ENCODE data around the gene TRIML1. TPM values are rescaled to one million over a fixed set of nuclear protein-coding genes. Genes with fewer than 3 reads are reported as not detected.

Gene TRIML1
- total and polyA plus RNA-seq, 2 donors (not counting 1 experiment from before 2014, with no cell fraction given): not detected

GRCh38 chr4:188110741-188111471, 28.3 kb upstream of the TRIML1 start:
- H3K27me3 Mint-ChIP-seq: no peaks in the 10 kb centered on the region
- WGBS (ENCODE audit: insufficient coverage): 35% methylated on average over 2 of the region's 7 CpGs
- TF ChIP-seq, protein P1, sequence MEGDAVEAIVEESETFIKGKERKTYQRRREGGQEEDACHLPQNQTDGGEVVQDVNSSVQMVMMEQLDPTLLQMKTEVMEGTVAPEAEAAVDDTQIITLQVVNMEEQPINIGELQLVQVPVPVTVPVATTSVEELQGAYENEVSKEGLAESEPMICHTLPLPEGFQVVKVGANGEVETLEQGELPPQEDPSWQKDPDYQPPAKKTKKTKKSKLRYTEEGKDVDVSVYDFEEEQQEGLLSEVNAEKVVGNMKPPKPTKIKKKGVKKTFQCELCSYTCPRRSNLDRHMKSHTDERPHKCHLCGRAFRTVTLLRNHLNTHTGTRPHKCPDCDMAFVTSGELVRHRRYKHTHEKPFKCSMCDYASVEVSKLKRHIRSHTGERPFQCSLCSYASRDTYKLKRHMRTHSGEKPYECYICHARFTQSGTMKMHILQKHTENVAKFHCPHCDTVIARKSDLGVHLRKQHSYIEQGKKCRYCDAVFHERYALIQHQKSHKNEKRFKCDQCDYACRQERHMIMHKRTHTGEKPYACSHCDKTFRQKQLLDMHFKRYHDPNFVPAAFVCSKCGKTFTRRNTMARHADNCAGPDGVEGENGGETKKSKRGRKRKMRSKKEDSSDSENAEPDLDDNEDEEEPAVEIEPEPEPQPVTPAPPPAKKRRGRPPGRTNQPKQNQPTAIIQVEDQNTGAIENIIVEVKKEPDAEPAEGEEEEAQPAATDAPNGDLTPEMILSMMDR (IDR thresholded peaks at IDR 0.05): no peak
- TF ChIP-seq EZH2 (IDR thresholded peaks at IDR 0.05; ENCODE audit: borderline replicate concordance, insufficient read depth, low read depth, low read length, poor library complexity, severe bottlenecking): no peak
- Histone ChIP-seq H2AFZ (ENCODE audit: insufficient read depth, low read depth, low read length, poor library complexity, severe bottlenecking) (no peak overlapping the region), H3K4me2 (replicated peaks; ENCODE audit: low read depth, low read length, poor library complexity, severe bottlenecking) (no peak overlapping the region), H3K4me1 (ENCODE audit: control insufficient read depth in 2 of 2, insufficient read depth in 2 of 2, low read length in 2 of 2) (no peaks in the 10 kb centered on the region), H3K27me3 (replicated peaks in 1 of 4; ENCODE audit: control extremely low read depth in 1 of 4, control insufficient read depth in 3 of 4, insufficient read depth in 4 of 4, low read length in 3 of 4) (no peaks in the 10 kb centered on the region), H4K20me1 (ENCODE audit: control insufficient read depth, insufficient read depth, low read length, poor library complexity, severe bottlenecking) (no peaks in the 10 kb centered on the region), H3K79me2 (ENCODE audit: control insufficient read depth, insufficient read depth, low read length) (no peaks in the 10 kb centered on the region), H3K27ac (ENCODE audit: low read length in 2 of 2) (no peak overlapping the region), H3K9ac (ENCODE audit: low read length) (no peak overlapping the region), H3K9me3 (ENCODE audit: control extremely low read depth in 1 of 3, control insufficient read depth in 2 of 3, insufficient read depth in 1 of 3, low read length in 2 of 3) (peaks cover 0 to 17% (median 0%) of the 10 kb centered on the region in 3 donors), H3K36me3 (replicated peaks in 1 of 2; ENCODE audit: control extremely low read depth in 1 of 2, control insufficient read depth in 1 of 2, extremely low read depth in 1 of 2, insufficient read depth in 2 of 2, low read length in 1 of 2) (no peaks in the 10 kb centered on the region), H3K4me3 (ENCODE audit: control extremely low read depth in 1 of 5, extremely low read depth in 1 of 5, insufficient read depth in 1 of 5, low read depth in 2 of 5, low read length in 4 of 5) (no peak overlapping the region)
- ChIA-PET POLR2A (no interaction called here), CTCF (no interaction called here)
- ATAC-seq (ENCODE audit: low read depth): no peak
- no peak overlapping the region for H3K4me3 Mint-ChIP-seq
- peaks cover 2% of the 10 kb centered on the region for H3K9me3 Mint-ChIP-seq (ENCODE audit: insufficient read depth)
- intact Hi-C loops (cut with micrococcal nuclease): no loop called here
- no peaks in the 10 kb centered on the region for H3K4me1 Mint-ChIP-seq
- no peak overlapping the region for H3K27ac Mint-ChIP-seq
- no peak for DNase-seq

- H3K4me3 Mint-ChIP-seq: no peak overlapping the region
- Histone ChIP-seq H3K9ac (ENCODE audit: low read length) (no peak overlapping the region), H3K27ac (ENCODE audit: low read length in 2 of 2) (no peak overlapping the region), H4K20me1 (ENCODE audit: control insufficient read depth, insufficient read depth, low read length, poor library complexity, severe bottlenecking) (no peaks in the 10 kb centered on the region), H3K4me3 (ENCODE audit: control extremely low read depth in 1 of 5, extremely low read depth in 1 of 5, insufficient read depth in 1 of 5, low read depth in 2 of 5, low read length in 4 of 5) (no peak overlapping the region), H2AFZ (ENCODE audit: insufficient read depth, low read depth, low read length, poor library complexity, severe bottlenecking) (no peak overlapping the region), H3K9me3 (ENCODE audit: control extremely low read depth in 1 of 3, control insufficient read depth in 2 of 3, insufficient read depth in 1 of 3, low read length in 2 of 3) (peaks cover 0 to 13% (median 0%) of the 10 kb centered on the region in 3 donors), H3K4me2 (replicated peaks; ENCODE audit: low read depth, low read length, poor library complexity, severe bottlenecking) (no peak overlapping the region), H3K36me3 (replicated peaks in 1 of 2; ENCODE audit: control extremely low read depth in 1 of 2, control insufficient read depth in 1 of 2, extremely low read depth in 1 of 2, insufficient read depth in 2 of 2, low read length in 1 of 2) (no peaks in the 10 kb centered on the region), H3K4me1 (ENCODE audit: control insufficient read depth in 2 of 2, insufficient read depth in 2 of 2, low read length in 2 of 2) (no peaks in the 10 kb centered on the region), H3K79me2 (ENCODE audit: control insufficient read depth, insufficient read depth, low read length) (no peaks in the 10 kb centered on the region), H3K27me3 (replicated peaks in 1 of 4; ENCODE audit: control extremely low read depth in 1 of 4, control insufficient read depth in 3 of 4, insufficient read depth in 4 of 4, low read length in 3 of 4) (no peaks in the 10 kb centered on the region)
- no peak for ATAC-seq (ENCODE audit: low read depth)
- POLR2A ChIA-PET: no interaction called here
- TF ChIP-seq, protein P1 (IDR thresholded peaks at IDR 0.05): no peak
- TF ChIP-seq EZH2 (IDR thresholded peaks at IDR 0.05; ENCODE audit: borderline replicate concordance, insufficient read depth, low read depth, low read length, poor library complexity, severe bottlenecking): no peak
- peaks cover 2% of the 10 kb centered on the region for H3K9me3 Mint-ChIP-seq (ENCODE audit: insufficient read depth)
- WGBS (ENCODE audit: insufficient coverage): 0% methylated on average over 1 of the region's 6 CpGs
- H3K27ac Mint-ChIP-seq: no peak overlapping the region
- no peaks in the 10 kb centered on the region for H3K27me3 Mint-ChIP-seq
- CTCF ChIA-PET: no interaction called here
- no peaks in the 10 kb centered on the region for H3K4me1 Mint-ChIP-seq
- DNase-seq: no peak
- intact Hi-C loops (cut with micrococcal nuclease): no loop called here
Measured at GRCh38 chr4:188111955-188112354, 27.3 kb upstream of the TRIML1 start.

Data from B cell (primary cell).